SU-DHL-6 (cell line): ENCODE measurements around the gene TEKTIP1.

ENCODE experiments used
- EZH2phosphoT487 ChIP-seq: fragments of 200-600 bp; sonication (generic), shearing (Covaris generic); conservative IDR thresholded peaks from 2 replicates; pipeline ENCODE4 v1.6.1; 2018; ENCODE audit warnings: mild to moderate bottlenecking, antibody characterized with exemption, low read length, moderate library complexity, mixed read lengths
- TF ChIP-seq, protein P1 (sequence below): fragments of 200-600 bp; sonication (generic); IDR thresholded peaks from one replicate; pipeline ENCODE4 v1.5.1; 2017; ENCODE audit warnings: antibody characterized with exemption, mild to moderate bottlenecking, low read length, moderate library complexity; ENCODE audit not compliant: insufficient read depth, poor library complexity, severe bottlenecking

DNA sequence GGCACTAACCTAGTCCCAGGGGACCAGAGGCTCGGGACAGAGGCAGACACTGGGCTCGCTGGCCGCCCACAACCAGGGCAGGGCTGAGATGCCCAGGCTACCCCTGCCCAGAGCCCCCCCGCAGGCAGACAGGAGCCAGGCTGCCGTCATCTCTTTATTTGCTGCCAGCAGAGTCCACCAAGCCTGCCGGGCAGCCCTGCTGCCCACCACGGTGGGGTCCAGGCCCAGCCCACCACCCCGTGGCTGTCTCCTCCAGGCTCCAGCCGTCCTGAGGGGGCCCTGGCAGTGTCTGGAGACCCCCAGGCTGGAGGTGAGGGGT lies 5.0 kb downstream of the TEKTIP1 start:
- TF ChIP-seq, protein P1, sequence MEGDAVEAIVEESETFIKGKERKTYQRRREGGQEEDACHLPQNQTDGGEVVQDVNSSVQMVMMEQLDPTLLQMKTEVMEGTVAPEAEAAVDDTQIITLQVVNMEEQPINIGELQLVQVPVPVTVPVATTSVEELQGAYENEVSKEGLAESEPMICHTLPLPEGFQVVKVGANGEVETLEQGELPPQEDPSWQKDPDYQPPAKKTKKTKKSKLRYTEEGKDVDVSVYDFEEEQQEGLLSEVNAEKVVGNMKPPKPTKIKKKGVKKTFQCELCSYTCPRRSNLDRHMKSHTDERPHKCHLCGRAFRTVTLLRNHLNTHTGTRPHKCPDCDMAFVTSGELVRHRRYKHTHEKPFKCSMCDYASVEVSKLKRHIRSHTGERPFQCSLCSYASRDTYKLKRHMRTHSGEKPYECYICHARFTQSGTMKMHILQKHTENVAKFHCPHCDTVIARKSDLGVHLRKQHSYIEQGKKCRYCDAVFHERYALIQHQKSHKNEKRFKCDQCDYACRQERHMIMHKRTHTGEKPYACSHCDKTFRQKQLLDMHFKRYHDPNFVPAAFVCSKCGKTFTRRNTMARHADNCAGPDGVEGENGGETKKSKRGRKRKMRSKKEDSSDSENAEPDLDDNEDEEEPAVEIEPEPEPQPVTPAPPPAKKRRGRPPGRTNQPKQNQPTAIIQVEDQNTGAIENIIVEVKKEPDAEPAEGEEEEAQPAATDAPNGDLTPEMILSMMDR, result no peak
- no peak for TF ChIP-seq EZH2phosphoT487
